H1 (cell line): ENCODE data around the gene CAMTA1. TPM values are rescaled to one million over a fixed set of nuclear protein-coding genes. Genes with fewer than 3 reads are reported as not detected.

Source experiments
- NANOG ChIP-seq: IDR thresholded peaks from 2 replicates; pipeline ENCODE4 v1.6.1; 2011; ENCODE audit warnings: low read length, low read depth, mild to moderate bottlenecking, inconsistent platforms; ENCODE audit not compliant: insufficient read depth, poor library complexity, severe bottlenecking
- SP2 ChIP-seq: IDR thresholded peaks from 2 replicates; pipeline ENCODE4 v1.6.1; 2012; ENCODE audit warnings: mild to moderate bottlenecking, low read length, inconsistent platforms
- polyA plus RNA-seq, 7 experiments: library from polyadenylated mRNA; depleted of rRNA in 3 of 7; stranded (reverse) in 5 of 7; unstranded in 2 of 7; fragments of >200 nt in 5 of 7; fragments of 200-250 nt in 2 of 7; gene quantifications; 1 replicate in 5 of 7; 2 replicates in 1 of 7; 4 replicates in 1 of 7; pipeline versions ENCODE4 v1.2.1 to v1.2.3, GENCODE V29; 2011 to 2013; ENCODE audit warnings: missing spikeins in 2 of 7, mixed read lengths in 2 of 7
- total RNA-seq: library from RNA; stranded (reverse); fragmentation: NEBNext Ultra II Directional; extraction: Animal tissue kit (Norgen Biotek cat#: 25700); gene quantifications from 2 replicates; pipeline ENCODE4 v1.2.1, GENCODE V29; 2021
- TF ChIP-seq, protein P1 (sequence below): fragments of 300-600 bp; sonication (generic); IDR thresholded peaks from 2 replicates; pipeline ENCODE4 v1.7.1; 2012; ENCODE audit warnings: low read length, moderate library complexity, mild to moderate bottlenecking, inconsistent platforms; ENCODE audit not compliant: insufficient replicate concordance

Gene CAMTA1
- total and polyA plus RNA-seq, 2 of the 8 experiments (the other 6 are each of a cell fraction or from before 2014, with no cell fraction given): 65.0 to 119 TPM

DNA sequence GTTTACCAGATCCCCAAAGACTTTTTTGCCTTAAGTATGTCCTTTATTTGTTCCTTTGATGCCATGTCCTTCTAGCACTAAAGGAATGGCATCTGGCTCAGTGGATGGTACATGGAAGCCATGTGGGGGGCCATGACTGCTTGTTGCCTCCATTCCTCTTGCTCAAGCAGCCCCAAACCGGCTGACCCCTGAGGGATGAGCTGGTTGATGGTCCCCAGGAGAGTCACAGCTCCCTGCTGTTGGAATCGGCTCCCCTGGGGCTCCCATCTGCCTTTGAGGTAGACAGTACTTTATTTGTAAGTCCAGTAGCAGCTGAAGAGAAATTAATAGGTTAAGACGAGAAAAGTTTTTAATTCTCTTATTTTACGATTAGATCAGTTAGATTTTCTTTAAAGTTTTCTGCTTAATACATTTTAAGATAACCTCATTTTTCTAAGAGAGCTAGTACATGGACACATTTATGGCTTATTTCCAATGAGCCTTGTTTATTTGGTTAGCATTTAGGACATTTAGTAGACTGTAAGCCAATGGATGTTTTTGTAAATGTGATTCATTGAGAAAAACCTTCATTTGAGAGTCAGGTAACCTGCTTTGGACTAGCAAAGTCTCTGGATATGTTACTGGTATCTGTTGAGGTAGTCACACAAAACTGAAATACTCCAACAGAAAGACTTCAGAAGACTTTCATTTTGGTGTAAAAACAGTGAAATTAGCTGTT lies 88.2 kb downstream of the CAMTA1 start (continued):
- TF ChIP-seq, protein P1, sequence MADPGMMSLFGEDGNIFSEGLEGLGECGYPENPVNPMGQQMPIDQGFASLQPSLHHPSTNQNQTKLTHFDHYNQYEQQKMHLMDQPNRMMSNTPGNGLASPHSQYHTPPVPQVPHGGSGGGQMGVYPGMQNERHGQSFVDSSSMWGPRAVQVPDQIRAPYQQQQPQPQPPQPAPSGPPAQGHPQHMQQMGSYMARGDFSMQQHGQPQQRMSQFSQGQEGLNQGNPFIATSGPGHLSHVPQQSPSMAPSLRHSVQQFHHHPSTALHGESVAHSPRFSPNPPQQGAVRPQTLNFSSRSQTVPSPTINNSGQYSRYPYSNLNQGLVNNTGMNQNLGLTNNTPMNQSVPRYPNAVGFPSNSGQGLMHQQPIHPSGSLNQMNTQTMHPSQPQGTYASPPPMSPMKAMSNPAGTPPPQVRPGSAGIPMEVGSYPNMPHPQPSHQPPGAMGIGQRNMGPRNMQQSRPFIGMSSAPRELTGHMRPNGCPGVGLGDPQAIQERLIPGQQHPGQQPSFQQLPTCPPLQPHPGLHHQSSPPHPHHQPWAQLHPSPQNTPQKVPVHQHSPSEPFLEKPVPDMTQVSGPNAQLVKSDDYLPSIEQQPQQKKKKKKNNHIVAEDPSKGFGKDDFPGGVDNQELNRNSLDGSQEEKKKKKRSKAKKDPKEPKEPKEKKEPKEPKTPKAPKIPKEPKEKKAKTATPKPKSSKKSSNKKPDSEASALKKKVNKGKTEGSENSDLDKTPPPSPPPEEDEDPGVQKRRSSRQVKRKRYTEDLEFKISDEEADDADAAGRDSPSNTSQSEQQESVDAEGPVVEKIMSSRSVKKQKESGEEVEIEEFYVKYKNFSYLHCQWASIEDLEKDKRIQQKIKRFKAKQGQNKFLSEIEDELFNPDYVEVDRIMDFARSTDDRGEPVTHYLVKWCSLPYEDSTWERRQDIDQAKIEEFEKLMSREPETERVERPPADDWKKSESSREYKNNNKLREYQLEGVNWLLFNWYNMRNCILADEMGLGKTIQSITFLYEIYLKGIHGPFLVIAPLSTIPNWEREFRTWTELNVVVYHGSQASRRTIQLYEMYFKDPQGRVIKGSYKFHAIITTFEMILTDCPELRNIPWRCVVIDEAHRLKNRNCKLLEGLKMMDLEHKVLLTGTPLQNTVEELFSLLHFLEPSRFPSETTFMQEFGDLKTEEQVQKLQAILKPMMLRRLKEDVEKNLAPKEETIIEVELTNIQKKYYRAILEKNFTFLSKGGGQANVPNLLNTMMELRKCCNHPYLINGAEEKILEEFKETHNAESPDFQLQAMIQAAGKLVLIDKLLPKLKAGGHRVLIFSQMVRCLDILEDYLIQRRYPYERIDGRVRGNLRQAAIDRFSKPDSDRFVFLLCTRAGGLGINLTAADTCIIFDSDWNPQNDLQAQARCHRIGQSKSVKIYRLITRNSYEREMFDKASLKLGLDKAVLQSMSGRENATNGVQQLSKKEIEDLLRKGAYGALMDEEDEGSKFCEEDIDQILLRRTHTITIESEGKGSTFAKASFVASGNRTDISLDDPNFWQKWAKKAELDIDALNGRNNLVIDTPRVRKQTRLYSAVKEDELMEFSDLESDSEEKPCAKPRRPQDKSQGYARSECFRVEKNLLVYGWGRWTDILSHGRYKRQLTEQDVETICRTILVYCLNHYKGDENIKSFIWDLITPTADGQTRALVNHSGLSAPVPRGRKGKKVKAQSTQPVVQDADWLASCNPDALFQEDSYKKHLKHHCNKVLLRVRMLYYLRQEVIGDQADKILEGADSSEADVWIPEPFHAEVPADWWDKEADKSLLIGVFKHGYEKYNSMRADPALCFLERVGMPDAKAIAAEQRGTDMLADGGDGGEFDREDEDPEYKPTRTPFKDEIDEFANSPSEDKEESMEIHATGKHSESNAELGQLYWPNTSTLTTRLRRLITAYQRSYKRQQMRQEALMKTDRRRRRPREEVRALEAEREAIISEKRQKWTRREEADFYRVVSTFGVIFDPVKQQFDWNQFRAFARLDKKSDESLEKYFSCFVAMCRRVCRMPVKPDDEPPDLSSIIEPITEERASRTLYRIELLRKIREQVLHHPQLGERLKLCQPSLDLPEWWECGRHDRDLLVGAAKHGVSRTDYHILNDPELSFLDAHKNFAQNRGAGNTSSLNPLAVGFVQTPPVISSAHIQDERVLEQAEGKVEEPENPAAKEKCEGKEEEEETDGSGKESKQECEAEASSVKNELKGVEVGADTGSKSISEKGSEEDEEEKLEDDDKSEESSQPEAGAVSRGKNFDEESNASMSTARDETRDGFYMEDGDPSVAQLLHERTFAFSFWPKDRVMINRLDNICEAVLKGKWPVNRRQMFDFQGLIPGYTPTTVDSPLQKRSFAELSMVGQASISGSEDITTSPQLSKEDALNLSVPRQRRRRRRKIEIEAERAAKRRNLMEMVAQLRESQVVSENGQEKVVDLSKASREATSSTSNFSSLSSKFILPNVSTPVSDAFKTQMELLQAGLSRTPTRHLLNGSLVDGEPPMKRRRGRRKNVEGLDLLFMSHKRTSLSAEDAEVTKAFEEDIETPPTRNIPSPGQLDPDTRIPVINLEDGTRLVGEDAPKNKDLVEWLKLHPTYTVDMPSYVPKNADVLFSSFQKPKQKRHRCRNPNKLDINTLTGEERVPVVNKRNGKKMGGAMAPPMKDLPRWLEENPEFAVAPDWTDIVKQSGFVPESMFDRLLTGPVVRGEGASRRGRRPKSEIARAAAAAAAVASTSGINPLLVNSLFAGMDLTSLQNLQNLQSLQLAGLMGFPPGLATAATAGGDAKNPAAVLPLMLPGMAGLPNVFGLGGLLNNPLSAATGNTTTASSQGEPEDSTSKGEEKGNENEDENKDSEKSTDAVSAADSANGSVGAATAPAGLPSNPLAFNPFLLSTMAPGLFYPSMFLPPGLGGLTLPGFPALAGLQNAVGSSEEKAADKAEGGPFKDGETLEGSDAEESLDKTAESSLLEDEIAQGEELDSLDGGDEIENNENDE: no peak
- no peak for TF ChIP-seq SP2
- TF ChIP-seq NANOG: no peak
